ENCODE results near the gene ANKRD30B.
"Not testable (repeated sequence)": the region's sequence is repeated elsewhere in the genome, so short reads cannot be mapped to it uniquely, and the experiment has no call there.

The ANKRD30B gene

GRCh38 chr18:14776801-14777200 is 28.8 kb downstream of the ANKRD30B start:
- FAIRE-seq (no peak), DNase-seq (ENCODE audit: insufficient read length, low spot score) (no peak)
- TF ChIP-seq TAF1 (IDR thresholded peaks at IDR 0.05; ENCODE audit: low read depth, low read length) = no peak
- no peak for TF ChIP-seq POU2F2 (IDR thresholded peaks at IDR 0.05; ENCODE audit: low read depth, low read length)
- TF ChIP-seq SPI1 (IDR thresholded peaks at IDR 0.05; ENCODE audit: low read depth, low read length) = no peak
- no peak for TF ChIP-seq PAX5 (IDR thresholded peaks at IDR 0.05; ENCODE audit: insufficient read depth, low read length, severe bottlenecking)
- no peak for TF ChIP-seq POLR2A (IDR thresholded peaks at IDR 0.05; ENCODE audit: low read depth, low read length)
- no peak for TF ChIP-seq POLR2AphosphoS5 (IDR thresholded peaks at IDR 0.05; ENCODE audit: low read depth, low read length)

- TF ChIP-seq SPI1 (IDR thresholded peaks at IDR 0.05; ENCODE audit: low read depth, low read length) = no peak
- TF ChIP-seq PAX5 (IDR thresholded peaks at IDR 0.05; ENCODE audit: insufficient read depth, low read length, severe bottlenecking) = no peak
- no peak for TF ChIP-seq POLR2A (IDR thresholded peaks at IDR 0.05; ENCODE audit: low read depth, low read length)
- TF ChIP-seq TAF1 (IDR thresholded peaks at IDR 0.05; ENCODE audit: low read depth, low read length) = no peak
- DNase-seq (ENCODE audit: insufficient read length, low spot score) (no peak), FAIRE-seq (no peak)
Observed at GRCh38 chr18:14781671-14782070, 33.7 kb downstream of the ANKRD30B start.

- no peak for TF ChIP-seq SPI1 (IDR thresholded peaks at IDR 0.05; ENCODE audit: low read depth, low read length)
- TF ChIP-seq POU2F2 (IDR thresholded peaks at IDR 0.05; ENCODE audit: low read depth, low read length) = no peak
- no peak for TF ChIP-seq TAF1 (IDR thresholded peaks at IDR 0.05; ENCODE audit: low read depth, low read length)
- no peak for TF ChIP-seq PAX5 (IDR thresholded peaks at IDR 0.05; ENCODE audit: insufficient read depth, low read length, severe bottlenecking)
- no peak for TF ChIP-seq POLR2A (IDR thresholded peaks at IDR 0.05; ENCODE audit: low read depth, low read length)
- no peak for TF ChIP-seq POLR2AphosphoS5 (IDR thresholded peaks at IDR 0.05; ENCODE audit: low read depth, low read length)
- DNase-seq (ENCODE audit: insufficient read length, low spot score) (no peak), FAIRE-seq (no peak)
Observed at GRCh38 chr18:14784133-14784532, 36.2 kb downstream of the ANKRD30B start.

- not testable (repeated sequence) for FAIRE-seq
Observed at GRCh38 chr18:14796876-14797275, 48.9 kb downstream of the ANKRD30B start.

GRCh38 chr18:14797969-14798764 is 50.2 kb downstream of the ANKRD30B start:
- not testable (repeated sequence) for FAIRE-seq; DNase-seq (ENCODE audit: insufficient read length, low spot score)

More at GRCh38 chr18:14796876-14797275, 48.9 kb downstream of the ANKRD30B start:
- not testable (repeated sequence) for DNase-seq (ENCODE audit: insufficient read length, low spot score)

GRCh38 chr18:14811081-14811480 is 63.1 kb downstream of the ANKRD30B start:
- FAIRE-seq; DNase-seq (ENCODE audit: insufficient read length, low spot score): not testable (repeated sequence)

- DNase-seq (ENCODE audit: insufficient read length, low spot score) = not testable (repeated sequence)
- peak; percentile 45 for FAIRE-seq
Observed at GRCh38 chr18:14826972-14827632, 79.1 kb downstream of the ANKRD30B start.

- not testable (repeated sequence) for FAIRE-seq
Observed at GRCh38 chr18:14841607-14842006, 93.6 kb downstream of the ANKRD30B start.

GRCh38 chr18:14851533-14851932 is 103.6 kb downstream of the ANKRD30B start:
- DNase-seq (ENCODE audit: insufficient read length, low spot score); FAIRE-seq: not testable (repeated sequence)

More at GRCh38 chr18:14841607-14842006, 93.6 kb downstream of the ANKRD30B start:
- not testable (repeated sequence) for DNase-seq (ENCODE audit: insufficient read length, low spot score)

GRCh38 chr18:14855634-14856033 is 107.7 kb downstream of the ANKRD30B start:
- DNase-seq (ENCODE audit: insufficient read length, low spot score); FAIRE-seq: not testable (repeated sequence)

GRCh38 chr18:14856256-14856655 is 108.3 kb downstream of the ANKRD30B start:
- not testable (repeated sequence) for FAIRE-seq; DNase-seq (ENCODE audit: insufficient read length, low spot score)

GRCh38 chr18:14858514-14858913 is 110.5 kb downstream of the ANKRD30B start:
- DNase-seq (ENCODE audit: insufficient read length, low spot score); FAIRE-seq: not testable (repeated sequence)

- FAIRE-seq; DNase-seq (ENCODE audit: insufficient read length, low spot score): not testable (repeated sequence)
Observed at GRCh38 chr18:14859995-14860394, 112.0 kb downstream of the ANKRD30B start.

- not testable (repeated sequence) for FAIRE-seq; DNase-seq (ENCODE audit: insufficient read length, low spot score)
Observed at GRCh38 chr18:14866426-14866825, 118.5 kb downstream of the ANKRD30B start.

GRCh38 chr18:14867988-14868387 is 120.0 kb downstream of the ANKRD30B start:
- not testable (repeated sequence) for DNase-seq (ENCODE audit: insufficient read length, low spot score); FAIRE-seq

GRCh38 chr18:14868825-14869224 is 120.9 kb downstream of the ANKRD30B start:
- not testable (repeated sequence) for DNase-seq (ENCODE audit: insufficient read length, low spot score); FAIRE-seq

GRCh38 chr18:14878826-14879225 is 130.9 kb downstream of the ANKRD30B start:
- DNase-seq (ENCODE audit: insufficient read length, low spot score); FAIRE-seq: not testable (repeated sequence)

All from GM12891 (cell line).